EL (cell line): ENCODE data around the gene LRRC71.

Experiments
- DNase-seq: peaks from one replicate; pipeline ENCODE4 v3.0.0-alpha.2; 2016

LRRC71 gene

DNA sequence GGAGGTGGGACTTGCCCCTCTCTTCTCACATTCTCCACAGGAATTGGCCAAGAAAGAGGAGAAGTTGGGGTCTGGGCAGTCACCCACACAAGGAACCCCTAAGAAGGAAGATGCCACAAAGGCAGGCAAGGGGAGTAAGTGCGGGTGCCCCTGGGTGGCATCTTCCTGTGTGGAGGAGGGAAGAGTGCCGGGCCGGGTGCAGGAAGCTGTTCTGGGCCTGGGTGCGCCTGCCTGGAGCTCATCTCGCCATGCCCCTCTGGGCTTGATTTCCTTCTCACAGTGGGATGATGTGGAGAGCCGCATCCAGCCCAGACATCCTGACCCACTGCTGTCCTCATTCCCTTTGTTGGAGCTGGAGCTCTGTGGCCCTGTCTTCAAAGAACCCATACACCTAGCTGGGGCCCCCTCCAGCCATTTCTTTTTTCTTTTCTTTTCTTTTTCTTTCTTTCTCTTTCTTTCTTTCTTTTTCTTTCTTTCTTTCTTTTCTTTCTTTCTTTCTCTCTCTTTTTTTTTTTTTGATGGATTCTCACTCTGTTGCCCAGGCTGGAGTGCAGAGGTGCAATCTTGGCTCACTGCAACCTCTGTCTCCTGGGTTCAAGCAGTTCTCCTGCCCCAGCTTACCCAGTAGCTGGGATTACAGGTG is 9.3 kb downstream of the LRRC71 start:
- DNase-seq, result no peak

- DNase-seq, result no peak
These were observed 10.1 kb downstream of the LRRC71 start for GRCh38 chr1:156930483-156930882.

GRCh38 chr1:156931211-156931952 is 10.9 kb downstream of the LRRC71 start:
- no peak for DNase-seq

DNA sequence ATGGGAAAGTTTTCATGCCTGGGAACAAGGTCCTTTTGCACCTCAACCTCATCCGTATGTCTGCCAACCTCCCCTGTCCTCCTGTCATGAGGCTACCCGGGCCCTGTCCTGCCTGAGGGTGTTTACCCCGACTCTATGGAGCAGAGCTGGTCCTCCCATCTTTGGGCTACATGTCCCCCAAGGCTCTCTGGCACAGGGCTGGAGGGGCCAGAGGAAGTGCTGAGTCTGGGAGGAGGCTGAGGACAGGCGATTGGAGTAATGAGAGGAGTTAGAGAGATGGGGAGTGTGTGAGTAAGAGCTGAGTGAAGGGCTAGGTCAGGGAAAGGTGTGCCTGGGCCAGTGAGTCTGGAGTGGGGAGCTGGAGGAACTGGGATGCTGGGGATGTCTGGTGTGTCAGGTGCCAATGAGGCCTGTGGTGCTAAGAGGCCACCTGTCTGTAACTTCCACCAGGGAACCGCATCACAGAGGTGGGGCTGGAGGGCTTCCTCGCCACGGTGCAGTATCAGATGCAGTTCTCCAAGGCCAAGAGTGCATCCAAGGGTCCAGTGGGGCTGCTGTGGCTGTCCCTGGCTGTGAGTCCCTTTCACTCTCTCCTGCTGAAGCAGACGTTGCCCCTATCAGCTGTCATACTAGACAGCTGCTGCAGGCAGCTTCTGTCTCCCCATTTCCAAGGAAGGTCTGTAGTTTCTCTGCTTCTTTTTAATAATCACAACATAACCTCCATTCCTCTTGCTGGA is 11.7 kb downstream of the LRRC71 start:
- no peak for DNase-seq

- DNase-seq, result no peak
These were observed 12.7 kb downstream of the LRRC71 start for GRCh38 chr1:156933136-156933535.

DNA sequence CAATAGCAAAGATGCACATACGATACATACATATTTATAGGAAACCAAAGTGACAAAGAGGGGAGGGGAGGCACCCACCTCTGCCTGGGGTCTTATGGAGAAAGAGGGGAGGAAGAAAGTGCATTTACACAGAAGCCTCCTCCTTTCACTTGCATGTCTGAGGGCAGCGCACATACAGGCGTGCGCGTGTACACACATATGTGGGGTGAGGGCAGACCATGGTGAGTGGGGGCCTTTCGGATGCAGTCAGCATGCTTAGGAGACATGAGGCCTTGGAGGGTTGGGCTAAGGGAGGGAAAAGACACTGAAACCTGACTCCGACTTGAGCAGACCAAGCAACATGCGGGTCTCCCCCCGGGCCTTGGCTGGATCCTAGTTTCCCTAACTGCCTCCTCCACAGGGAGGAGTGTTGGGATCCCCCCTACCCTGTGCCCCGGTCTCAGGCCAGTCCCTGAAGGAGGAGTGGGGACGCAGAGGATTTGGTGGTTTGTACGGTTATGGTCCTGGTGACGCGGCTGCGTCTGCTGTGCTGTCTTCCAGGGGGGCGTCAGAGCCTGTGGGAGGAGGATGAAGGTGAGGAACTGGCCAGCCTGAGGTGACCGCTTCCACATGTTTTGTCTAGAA is 15.2 kb downstream of the LRRC71 start:
- no peak for DNase-seq

DNA sequence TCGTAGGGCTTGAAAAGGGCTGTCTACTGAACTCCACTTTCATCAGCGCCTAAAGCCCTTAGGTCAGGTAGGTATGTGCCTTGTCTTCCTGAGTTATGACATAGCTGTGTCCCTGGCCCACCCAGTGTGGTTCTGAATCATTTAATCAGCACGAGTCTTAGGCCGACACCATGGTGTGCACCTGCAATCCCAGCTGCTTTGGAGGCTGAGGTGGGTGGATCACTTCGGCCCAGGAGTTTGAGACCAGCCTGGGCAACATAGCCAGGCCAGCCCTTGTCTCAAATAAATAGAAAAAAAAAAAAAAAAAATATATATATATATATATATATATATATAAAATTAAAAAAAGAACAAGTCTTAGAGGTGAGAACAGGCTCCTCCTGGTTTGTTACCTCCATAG is 15.8 kb downstream of the LRRC71 start:
- no peak for DNase-seq

DNA sequence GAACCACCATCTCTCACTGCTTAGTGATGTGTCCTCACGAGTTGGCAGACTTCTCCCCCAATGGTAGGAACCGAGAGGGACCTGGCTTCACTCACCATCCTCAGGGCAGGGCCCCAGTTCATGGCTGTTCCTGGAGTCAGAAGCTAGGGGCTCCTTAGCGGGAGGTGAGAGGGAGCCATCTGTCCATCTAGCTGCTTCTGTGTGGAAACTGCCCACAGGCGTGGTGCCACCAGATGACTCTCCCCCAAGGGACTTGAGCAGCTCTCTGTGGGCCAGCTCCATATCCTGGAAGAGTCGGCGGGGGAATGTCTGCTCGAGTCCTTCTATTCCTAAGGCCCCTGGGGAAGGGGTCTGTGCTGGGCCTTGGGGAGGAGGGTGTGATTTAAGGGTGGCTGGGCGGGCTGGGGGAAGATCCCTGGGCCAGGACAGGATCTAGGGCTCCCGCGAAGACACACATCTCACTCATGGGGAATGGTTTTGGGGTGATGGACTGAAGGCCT is 16.3 kb downstream of the LRRC71 start:
- no peak for DNase-seq

GRCh38 chr1:156937883-156938282 is 17.5 kb downstream of the LRRC71 start:
- no peak for DNase-seq

GRCh38 chr1:156938813-156939212 is 18.4 kb downstream of the LRRC71 start:
- DNase-seq, result no peak

DNA sequence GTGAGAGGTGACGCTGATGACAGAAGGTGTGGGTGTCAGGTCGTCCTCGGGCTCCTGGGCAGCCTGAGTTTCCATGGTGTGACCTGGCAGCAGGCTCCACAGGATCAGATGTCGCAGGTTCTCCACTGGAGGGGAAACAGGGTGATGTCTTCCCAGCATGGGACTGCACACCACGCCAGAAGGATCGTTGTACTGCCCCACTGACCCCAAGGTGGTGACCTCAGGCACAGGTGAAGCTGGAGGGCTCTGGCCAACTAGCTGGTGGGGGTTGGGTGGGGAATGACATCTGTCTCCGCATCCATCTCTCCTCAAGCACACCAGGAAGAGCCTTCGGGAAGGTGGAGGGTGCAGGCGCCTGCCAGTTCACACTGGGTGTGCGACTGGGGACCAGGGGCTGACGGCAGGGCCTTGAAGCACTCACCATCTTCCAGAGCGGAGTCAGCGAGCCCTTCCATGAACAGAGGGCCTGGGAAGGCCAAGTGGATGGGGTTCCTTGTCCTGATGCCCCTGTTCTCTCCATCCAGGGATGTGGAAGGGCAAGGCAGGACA is 19.4 kb downstream of the LRRC71 start:
- DNase-seq, result no peak

- DNase-seq, result no peak
These were observed 21.2 kb downstream of the LRRC71 start for GRCh38 chr1:156941675-156942074.

GRCh38 chr1:156942176-156942575 is 21.7 kb downstream of the LRRC71 start:
- no peak for DNase-seq

- no peak for DNase-seq
These were observed 22.1 kb downstream of the LRRC71 start for GRCh38 chr1:156942576-156942975.

GRCh38 chr1:156943756-156944155 is 23.3 kb downstream of the LRRC71 start:
- no peak for DNase-seq

DNA sequence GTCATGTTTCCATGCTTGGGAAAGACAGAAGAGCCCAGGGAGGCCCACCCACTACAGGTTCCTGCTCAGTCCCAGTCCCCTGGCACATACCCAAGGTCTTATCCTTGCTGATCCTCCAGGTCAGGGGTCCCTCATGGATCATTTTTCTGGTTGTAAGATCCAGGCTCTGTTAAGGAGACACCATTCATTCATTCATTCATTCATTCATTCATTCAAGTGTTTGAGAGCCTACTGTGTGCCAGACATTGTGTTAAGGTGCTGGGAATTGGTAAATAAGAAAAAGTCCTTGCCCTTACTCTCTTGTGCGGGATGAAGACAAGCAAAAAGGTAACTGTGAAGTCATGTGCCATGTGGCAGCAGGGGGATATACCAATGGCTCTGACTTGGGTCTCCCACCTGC is 23.8 kb downstream of the LRRC71 start:
- DNase-seq, result no peak

GRCh38 chr1:156944848-156945247 is 24.4 kb downstream of the LRRC71 start:
- no peak for DNase-seq

DNA sequence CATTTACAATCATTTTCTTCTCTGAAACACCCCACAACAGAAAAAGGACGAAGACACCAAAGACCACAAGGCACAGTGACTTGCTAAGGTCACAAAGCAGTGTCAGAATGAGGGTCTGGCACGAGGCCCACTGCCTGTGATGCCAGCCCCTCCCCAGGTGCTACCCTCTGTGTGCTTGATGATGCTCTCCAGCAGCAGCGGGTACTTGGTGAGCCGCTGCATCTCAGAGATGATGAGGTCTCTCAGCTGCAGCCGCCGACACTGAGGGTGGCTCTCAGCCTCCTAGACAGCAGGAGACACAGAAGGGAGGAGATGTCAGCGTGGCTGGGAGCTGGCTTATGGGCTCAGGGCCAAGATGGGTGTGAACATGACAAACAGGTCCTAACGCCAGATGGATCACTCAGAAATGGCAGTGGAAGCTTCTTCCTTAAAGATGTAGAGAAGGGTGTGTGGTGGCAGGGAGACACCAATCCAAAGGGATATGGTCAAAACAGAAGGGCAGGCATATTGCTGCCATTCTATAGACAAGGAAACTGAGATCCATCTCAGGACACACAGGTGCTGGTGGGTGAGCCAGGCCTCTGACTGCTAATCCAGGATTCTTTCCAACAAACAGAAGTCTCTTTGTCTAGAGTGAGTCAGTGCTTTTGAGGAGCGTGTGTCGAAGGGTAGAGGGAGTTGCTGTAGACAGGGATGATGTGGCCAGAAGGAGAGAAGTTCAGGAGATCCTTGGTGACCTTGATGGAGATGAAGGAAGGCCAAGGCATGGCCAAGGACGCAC is 25.6 kb downstream of the LRRC71 start:
- no peak for DNase-seq

- DNase-seq, result no peak
These were observed 26.7 kb downstream of the LRRC71 start for GRCh38 chr1:156947127-156947526.

DNA sequence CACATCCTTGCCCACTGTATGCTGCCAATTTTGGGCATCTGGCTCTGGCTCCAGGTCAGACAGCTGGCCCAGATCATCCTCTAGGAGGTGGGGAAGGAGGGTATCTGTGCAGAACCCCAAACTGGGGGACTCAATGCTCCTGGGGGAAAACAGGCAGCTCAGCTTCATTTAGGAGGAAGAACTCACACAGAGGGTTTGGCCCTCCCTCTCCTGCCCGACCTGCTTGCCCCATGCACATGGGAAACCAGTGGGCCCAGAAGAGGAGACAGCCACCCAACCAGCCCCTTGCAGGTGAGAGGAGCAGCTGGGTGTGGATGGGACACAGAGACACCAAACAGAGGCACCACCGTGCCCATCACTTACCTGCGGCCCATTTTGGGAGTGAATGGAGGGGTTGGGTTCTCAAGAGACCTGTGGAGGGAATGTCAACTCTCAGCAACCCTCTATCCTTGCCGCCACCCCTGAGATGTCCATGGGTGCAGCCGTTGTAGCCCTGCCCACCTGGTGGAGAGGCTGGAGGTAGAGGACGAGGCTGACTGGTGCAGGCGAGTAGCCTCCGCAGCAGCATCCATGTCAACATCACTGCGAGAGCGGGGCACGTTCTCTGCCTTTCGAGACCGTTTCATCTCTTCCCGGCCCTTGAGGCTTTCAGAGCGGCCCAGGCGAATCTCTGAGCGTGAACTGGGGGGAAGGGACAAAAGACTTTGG is 27.5 kb downstream of the LRRC71 start:
- DNase-seq, result no peak

DNA sequence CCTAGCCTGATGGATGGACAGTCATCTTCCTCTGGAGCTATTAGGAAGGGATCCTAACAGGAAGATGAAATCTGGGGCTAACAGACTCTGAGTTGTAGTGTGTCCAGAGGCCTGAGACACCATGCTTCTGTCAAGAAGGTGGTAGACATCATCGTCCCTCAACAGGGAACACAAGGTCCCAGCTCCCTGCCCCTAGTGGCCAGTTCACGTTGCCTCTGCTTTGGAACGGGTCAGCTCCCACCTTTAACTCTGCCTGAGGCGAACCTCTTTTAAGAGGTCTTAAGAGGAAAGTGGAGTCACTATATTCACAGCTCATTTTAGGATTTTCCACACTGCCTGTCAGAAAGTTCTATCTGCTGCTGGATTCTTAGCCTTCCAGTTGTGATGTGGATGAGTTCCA is 28.3 kb downstream of the LRRC71 start:
- DNase-seq, result no peak

- no peak for DNase-seq
These were observed 28.7 kb downstream of the LRRC71 start for GRCh38 chr1:156949127-156949526.
